Sigmoid colon (tissue), 7 donors: ENCODE results near the gene PPL. TPM values are rescaled to one million over a fixed set of nuclear protein-coding genes. Genes with fewer than 3 reads are reported as not detected.

Experiments used
- DNase-seq: peaks from one replicate; pipeline ENCODE4 v3.0.0-alpha.2; 2019
- H3K27ac ChIP-seq, 4 donors: fragments of 200-600 bp; sonication (generic); one replicate each; pipeline ENCODE4 v1.5.1; 2016 to 2019; ENCODE audit warnings: mild to moderate bottlenecking in 1 of 4
- H3K27me3 ChIP-seq, 3 donors: fragments of 200-600 bp; sonication (generic); one replicate each; pipeline ENCODE4 v1.5.1; 2019; ENCODE audit warnings: mild to moderate bottlenecking in 1 of 3
- H3K36me3 ChIP-seq, 4 donors: fragments of 200-600 bp; sonication (generic); one replicate each; pipeline ENCODE4 v1.5.1; 2016 to 2019
- H3K4me1 ChIP-seq, 4 donors: fragments of 200-600 bp; sonication (generic); one replicate each; pipeline ENCODE4 v1.5.1; 2017 to 2019
- H3K4me3 ChIP-seq, 4 donors: fragments of 200-600 bp; sonication (generic); one replicate each; pipeline ENCODE4 v1.5.1; 2017 to 2019; ENCODE audit warnings: mild to moderate bottlenecking in 2 of 4, moderate library complexity in 1 of 4
- H3K9me3 ChIP-seq, 4 donors: fragments of 200-600 bp in 3 of 4; sonication (generic) in 3 of 4; one replicate each; pipeline versions ENCODE4 v1.5.1 to v1.6.1; 2013 to 2019
- EP300 ChIP-seq, 4 donors: sonication (generic); formaldehyde crosslinking; IDR thresholded peaks; one replicate each; pipeline ENCODE4 v1.6.1; 2017; ENCODE audit warnings: antibody characterized with exemption in 4 of 4
- POLR2A ChIP-seq, 2 donors: fragments of 450-650 bp; IDR thresholded peaks; one replicate each; pipeline ENCODE4 v1.6.1; 2016; ENCODE audit warnings: antibody characterized with exemption in 2 of 2, mild to moderate bottlenecking in 2 of 2, moderate library complexity in 2 of 2
- POLR2AphosphoS5 ChIP-seq, 4 donors: sonication (generic); formaldehyde crosslinking; IDR thresholded peaks; one replicate each; pipeline ENCODE4 v1.6.1; 2017; ENCODE audit warnings: antibody characterized with exemption in 4 of 4
- WGBS, 2 donors: extraction: QIAGEN DNeasy Blood & Tissue Kit; methylation state at CpG; one replicate each; pipeline ENCODE4 v1.1.7; 2013; 5-methylcytosine and 5-hydroxymethylcytosine counted together
- intact Hi-C: fragments of 100-400 bp; cut with DNase I; formaldehyde crosslinking; loops from one replicate; pipeline ENCODE4 v1.15.1; 2023
- polyA plus RNA-seq, 3 donors: library from polyadenylated mRNA; stranded (reverse); fragments of 200-250 nt; gene quantifications; one replicate each; pipeline ENCODE4 v1.2.3, GENCODE V29; 2013
- total RNA-seq, 4 donors: library from RNA; depleted of rRNA; stranded (reverse); fragments of >200 nt; gene quantifications; one replicate each; pipeline ENCODE4 v1.1.0, GENCODE V29; 2016
- TF ChIP-seq, protein P1 (sequence below), 4 experiments: fragments of 450-650 bp in 3 of 4; fragments of 200-600 bp in 1 of 4; IDR thresholded peaks; one replicate each; pipeline ENCODE4 v1.5.1; 2016 to 2019; ENCODE audit warnings: antibody characterized with exemption in 4 of 4, mild to moderate bottlenecking in 3 of 4, moderate library complexity in 2 of 4
- donor health status: healthy with polysubstance abuse.
- donor health status: Bipolar disorder and iron deficiency.
- donor health status: healthy.

PPL gene
- total and polyA plus RNA-seq, 7 donors, result 4.6 to 42.9 (median 27.0) TPM

DNA sequence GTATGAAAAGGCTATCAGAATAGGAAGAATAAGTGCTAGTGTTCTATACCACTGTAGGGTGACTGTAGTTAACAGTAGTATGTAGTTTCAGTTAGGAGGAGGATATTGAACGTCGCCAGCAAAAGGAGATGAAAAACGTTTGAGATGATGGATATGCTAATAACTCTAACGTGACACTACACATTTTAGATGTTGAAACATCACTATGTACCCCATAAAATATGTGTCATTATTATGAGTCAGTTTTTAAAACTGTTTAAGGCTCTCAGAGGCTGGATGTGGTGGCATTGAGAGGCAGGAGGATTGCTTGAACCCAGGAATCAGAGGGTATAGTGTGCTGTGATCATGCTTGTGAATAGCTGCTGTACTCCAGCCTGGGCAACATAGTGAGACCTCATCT, 57.9 kb downstream of the PPL start:
- Histone ChIP-seq H3K4me3 (no peak overlapping the region), H3K36me3 (peaks cover 41 to 95% (median 75%) of the 10 kb centered on the region in 4 donors), H3K9me3 (no peaks in the 10 kb centered on the region), H3K27ac (no peak overlapping the region), H3K4me1 (peaks cover 0 to 16% (median 10%) of the 10 kb centered on the region in 4 donors), H3K27me3 (no peaks in the 10 kb centered on the region)
- DNase-seq, result no peak
- 72 to 82% methylated on average over 4 of the region's 4 CpGs for WGBS, 2 donors
- intact Hi-C loops, result no loop called here
- TF ChIP-seq POLR2A (IDR thresholded peaks at IDR 0.05) (no peak), EP300 (IDR thresholded peaks at IDR 0.05) (no peak), POLR2AphosphoS5 (IDR thresholded peaks at IDR 0.05) (no peak)
- TF ChIP-seq, protein P1, sequence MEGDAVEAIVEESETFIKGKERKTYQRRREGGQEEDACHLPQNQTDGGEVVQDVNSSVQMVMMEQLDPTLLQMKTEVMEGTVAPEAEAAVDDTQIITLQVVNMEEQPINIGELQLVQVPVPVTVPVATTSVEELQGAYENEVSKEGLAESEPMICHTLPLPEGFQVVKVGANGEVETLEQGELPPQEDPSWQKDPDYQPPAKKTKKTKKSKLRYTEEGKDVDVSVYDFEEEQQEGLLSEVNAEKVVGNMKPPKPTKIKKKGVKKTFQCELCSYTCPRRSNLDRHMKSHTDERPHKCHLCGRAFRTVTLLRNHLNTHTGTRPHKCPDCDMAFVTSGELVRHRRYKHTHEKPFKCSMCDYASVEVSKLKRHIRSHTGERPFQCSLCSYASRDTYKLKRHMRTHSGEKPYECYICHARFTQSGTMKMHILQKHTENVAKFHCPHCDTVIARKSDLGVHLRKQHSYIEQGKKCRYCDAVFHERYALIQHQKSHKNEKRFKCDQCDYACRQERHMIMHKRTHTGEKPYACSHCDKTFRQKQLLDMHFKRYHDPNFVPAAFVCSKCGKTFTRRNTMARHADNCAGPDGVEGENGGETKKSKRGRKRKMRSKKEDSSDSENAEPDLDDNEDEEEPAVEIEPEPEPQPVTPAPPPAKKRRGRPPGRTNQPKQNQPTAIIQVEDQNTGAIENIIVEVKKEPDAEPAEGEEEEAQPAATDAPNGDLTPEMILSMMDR (IDR thresholded peaks at IDR 0.05), result no peak

DNA sequence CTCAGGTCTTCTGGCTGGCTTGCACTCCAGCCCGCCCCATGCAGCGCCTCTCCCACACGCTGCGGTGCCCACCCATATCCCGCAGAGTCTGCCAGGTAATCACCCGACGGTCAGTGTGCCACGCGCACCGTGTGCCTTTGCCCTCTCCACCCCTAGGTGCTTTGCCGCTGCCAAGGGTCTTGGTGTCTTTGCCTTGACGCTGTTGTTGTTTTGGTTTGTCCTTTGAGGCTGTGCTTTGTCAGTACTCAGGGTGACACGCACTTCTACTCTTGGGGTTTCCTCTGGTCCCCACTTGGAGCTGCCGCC, 59.6 kb downstream of the PPL start:
- 95% methylated on average over 14 of the region's 14 CpGs for WGBS, 2 donors
- peaks cover 40 to 98% (median 78%) of the 10 kb centered on the region in 4 donors for H3K36me3 ChIP-seq
- no peak for DNase-seq
- H3K9me3 ChIP-seq, result no peaks in the 10 kb centered on the region
- H3K4me1 ChIP-seq, result peaks cover 0 to 9% (median 4%) of the 10 kb centered on the region in 4 donors
- no peaks in the 10 kb centered on the region for H3K27me3 ChIP-seq
- intact Hi-C loops, result no loop called here
- TF ChIP-seq, protein P1 (IDR thresholded peaks at IDR 0.05), result no peak
- no peak for TF ChIP-seq EP300 (IDR thresholded peaks at IDR 0.05)
- no peak overlapping the region for H3K27ac ChIP-seq
- H3K4me3 ChIP-seq, result no peak overlapping the region

DNA sequence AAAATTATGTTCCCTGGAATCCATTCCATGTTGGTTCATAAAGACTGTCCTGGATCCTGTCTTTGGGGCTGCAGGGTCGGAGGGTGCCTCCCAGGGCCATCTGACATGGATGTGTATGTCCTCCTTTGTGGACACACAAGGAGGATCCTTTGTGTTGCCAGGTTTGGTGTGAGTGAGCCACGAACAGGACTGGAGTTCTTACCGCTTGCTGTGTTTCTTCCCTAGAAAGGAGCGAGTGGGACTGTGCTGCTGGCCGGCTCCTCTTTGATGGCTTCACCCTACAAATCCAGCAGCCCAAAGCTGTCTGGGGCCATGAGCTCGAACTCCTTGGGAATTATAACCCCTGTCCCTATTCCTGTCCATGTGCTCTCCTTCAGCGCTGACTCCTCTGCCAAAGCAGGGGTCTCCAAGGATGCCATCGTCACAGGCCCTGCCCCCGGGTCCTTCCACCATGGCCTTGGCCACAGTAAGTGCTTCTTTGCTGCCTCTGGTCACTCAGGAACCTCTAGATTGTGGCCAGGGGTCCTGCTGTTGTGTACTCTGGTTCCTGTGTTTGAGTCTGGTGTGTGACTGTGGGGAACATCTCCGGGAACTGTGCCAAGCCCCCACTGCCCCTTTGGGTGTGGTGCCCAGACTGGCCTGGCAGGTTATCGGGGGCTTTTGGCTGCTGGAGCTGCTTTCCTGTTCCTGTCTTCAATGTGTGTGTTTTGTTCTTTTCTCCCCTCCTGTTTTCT, 60.1 kb downstream of the PPL start:
- TF ChIP-seq EP300 (IDR thresholded peaks at IDR 0.05) (no peak), POLR2A (IDR thresholded peaks at IDR 0.05) (no peak), POLR2AphosphoS5 (IDR thresholded peaks at IDR 0.05) (no peak)
- TF ChIP-seq, protein P1 (IDR thresholded peaks at IDR 0.05), result no peak
- Histone ChIP-seq H3K9me3 (no peaks in the 10 kb centered on the region), H3K27ac (no peak overlapping the region), H3K27me3 (no peaks in the 10 kb centered on the region), H3K4me3 (no peak overlapping the region), H3K36me3 (peaks cover 45 to 100% (median 83%) of the 10 kb centered on the region in 4 donors), H3K4me1 (peaks cover 0 to 4% (median 1%) of the 10 kb centered on the region in 4 donors)
- DNase-seq, result no peak
- intact Hi-C loops, result no loop called here
- WGBS, 2 donors, result 86 to 91% methylated on average over 11 of the region's 11 CpGs

DNA sequence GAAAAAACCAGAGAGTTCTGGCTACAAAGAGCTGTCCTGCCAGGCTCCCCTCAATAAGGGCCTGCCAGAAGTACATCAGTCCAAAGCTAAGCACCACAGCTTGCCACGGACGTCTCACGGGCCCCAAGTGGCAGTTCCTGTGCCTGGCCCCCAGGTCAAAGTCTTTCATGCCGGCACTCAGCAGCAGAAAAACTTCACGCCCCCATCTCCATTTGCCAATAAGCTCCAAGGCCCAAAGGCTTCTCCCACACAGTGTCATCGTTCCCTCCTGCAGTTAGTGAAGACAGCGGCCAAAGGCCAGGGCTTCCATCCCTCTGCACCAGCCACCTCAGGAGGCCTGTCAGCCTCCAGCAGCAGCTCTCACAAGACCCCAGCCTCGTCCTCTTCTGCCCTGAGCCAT, 62.3 kb downstream of the PPL start:
- Histone ChIP-seq H3K4me1 (no peaks in the 10 kb centered on the region), H3K4me3 (no peak overlapping the region), H3K36me3 (peaks cover 36 to 98% (median 82%) of the 10 kb centered on the region in 4 donors), H3K27me3 (no peaks in the 10 kb centered on the region), H3K27ac (no peak overlapping the region), H3K9me3 (no peaks in the 10 kb centered on the region)
- 88 to 91% methylated on average over 8 of the region's 8 CpGs for WGBS, 2 donors
- TF ChIP-seq EP300 (IDR thresholded peaks at IDR 0.05) (no peak), POLR2A (IDR thresholded peaks at IDR 0.05) (no peak)
- TF ChIP-seq, protein P1 (IDR thresholded peaks at IDR 0.05), result no peak
- no peak for DNase-seq
- intact Hi-C loops, result no loop called here

DNA sequence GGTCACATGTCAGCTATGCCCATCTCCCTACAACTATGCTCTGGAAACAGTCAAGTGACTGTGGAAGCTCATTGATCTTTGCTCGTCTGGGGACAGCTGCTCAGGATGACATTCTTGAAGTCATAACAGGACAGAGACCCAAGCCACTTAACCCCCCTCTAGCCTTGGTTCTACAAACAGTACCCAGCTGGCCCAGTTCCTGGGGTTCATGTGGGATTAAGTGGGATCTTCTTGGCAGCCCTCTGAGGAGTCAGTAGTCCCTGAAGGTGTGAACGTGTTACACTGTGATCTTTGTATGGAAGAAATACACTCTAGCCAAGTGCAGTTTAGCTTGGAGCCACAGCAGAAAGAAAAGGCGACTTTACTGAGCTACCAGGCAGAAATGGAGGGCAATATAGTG, 63.9 kb downstream of the PPL start:
- intact Hi-C loops, result no loop called here
- TF ChIP-seq, protein P1 (IDR thresholded peaks at IDR 0.05), result no peak
- no peak for TF ChIP-seq EP300 (IDR thresholded peaks at IDR 0.05)
- TF ChIP-seq POLR2A (IDR thresholded peaks at IDR 0.05), result no peak
- no peak for TF ChIP-seq POLR2AphosphoS5 (IDR thresholded peaks at IDR 0.05)
- no peaks in the 10 kb centered on the region for H3K9me3 ChIP-seq
- peaks cover 30 to 90% (median 74%) of the 10 kb centered on the region in 4 donors for H3K36me3 ChIP-seq
- no peak overlapping the region for H3K4me3 ChIP-seq
- no peak overlapping the region for H3K27ac ChIP-seq
- no peak for DNase-seq
- no peaks in the 10 kb centered on the region for H3K27me3 ChIP-seq
- H3K4me1 ChIP-seq, result no peaks in the 10 kb centered on the region
- WGBS, 2 donors, result 81 to 85% methylated on average over 3 of the region's 3 CpGs
